GM10266 (cell line): ENCODE data around the gene NKTR.

Experiments
- DNase-seq: peaks from one replicate; pipeline ENCODE4 v3.0.0; 2012; ENCODE audit errors: extremely low spot score
- TF ChIP-seq, protein P1 (sequence below): IDR thresholded peaks from 2 replicates; pipeline ENCODE4 v1.5.1; 2012; ENCODE audit warnings: mild to moderate bottlenecking, low read depth; ENCODE audit not compliant: control insufficient read depth, insufficient read depth; ENCODE audit errors: missing control alignments

The NKTR gene

DNA sequence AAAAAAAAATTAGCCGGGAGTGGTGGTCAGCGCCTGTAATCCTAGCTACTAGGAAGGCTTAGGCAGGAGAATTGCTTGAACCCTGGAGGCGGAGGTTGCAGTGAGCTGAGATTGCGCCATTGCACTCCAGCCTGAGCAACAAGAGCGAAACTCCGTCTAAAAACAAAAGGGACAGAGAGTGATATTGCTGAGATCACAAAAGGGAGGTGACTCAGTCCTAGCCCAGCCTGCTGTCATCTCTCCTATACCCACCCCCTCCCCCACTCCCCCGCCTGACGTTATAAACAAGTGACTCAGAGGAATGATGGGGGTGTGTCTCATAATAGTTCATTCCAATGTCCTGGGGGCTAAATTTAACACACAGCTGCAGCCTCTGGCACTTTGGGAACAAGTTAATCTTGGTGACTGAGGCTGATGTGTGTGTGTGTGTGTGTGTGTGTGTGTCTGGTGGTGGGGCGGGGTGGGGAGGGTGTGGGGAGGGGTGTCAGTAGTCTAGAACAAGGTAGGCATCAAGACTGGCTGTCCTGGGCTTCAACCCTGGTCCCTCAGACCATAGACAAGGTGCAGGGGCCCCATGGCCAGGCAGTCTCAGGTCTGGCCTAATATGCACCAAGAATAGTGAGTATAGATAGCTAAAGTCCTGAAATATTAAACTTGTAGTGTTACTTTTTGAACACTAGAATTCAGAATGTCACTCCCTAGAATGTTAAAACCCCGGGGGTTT lies 83.6 kb downstream of the NKTR start:
- TF ChIP-seq, protein P1, sequence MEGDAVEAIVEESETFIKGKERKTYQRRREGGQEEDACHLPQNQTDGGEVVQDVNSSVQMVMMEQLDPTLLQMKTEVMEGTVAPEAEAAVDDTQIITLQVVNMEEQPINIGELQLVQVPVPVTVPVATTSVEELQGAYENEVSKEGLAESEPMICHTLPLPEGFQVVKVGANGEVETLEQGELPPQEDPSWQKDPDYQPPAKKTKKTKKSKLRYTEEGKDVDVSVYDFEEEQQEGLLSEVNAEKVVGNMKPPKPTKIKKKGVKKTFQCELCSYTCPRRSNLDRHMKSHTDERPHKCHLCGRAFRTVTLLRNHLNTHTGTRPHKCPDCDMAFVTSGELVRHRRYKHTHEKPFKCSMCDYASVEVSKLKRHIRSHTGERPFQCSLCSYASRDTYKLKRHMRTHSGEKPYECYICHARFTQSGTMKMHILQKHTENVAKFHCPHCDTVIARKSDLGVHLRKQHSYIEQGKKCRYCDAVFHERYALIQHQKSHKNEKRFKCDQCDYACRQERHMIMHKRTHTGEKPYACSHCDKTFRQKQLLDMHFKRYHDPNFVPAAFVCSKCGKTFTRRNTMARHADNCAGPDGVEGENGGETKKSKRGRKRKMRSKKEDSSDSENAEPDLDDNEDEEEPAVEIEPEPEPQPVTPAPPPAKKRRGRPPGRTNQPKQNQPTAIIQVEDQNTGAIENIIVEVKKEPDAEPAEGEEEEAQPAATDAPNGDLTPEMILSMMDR, result no peak
- DNase-seq, result no peak

- no peak for DNase-seq
- TF ChIP-seq, protein P1, result no peak
Observed at GRCh38 chr3:42684632-42685362, 84.3 kb downstream of the NKTR start.

DNA sequence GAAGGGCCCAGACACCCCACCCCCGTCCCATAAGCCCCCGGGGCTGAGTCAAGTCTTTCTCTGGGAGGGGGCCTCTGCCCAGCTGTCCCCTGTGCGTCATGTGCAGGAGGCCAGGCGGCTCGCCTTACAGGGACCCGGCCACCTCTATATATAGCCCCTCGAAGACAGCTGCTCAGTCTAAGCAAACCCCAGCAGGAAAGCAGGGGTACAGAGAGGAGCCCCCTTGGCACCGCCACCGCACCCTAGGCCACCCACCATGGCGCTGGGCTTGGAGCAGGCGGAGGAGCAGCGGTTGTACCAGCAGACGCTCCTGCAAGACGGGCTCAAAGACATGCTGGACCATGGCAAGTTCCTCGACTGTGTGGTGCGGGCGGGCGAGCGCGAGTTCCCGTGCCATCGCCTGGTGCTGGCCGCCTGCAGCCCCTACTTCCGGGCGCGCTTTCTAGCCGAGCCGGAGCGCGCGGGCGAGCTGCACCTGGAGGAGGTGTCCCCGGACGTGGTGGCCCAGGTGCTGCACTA lies 84.9 kb downstream of the NKTR start, which contains the start of gene KLHL40:
TSS of gene KLHL40 (plus strand) at position 175 of the 519 bp plus-strand sequence. CDS start at position 257, 82 bp downstream.
- DNase-seq, result no peak
- TF ChIP-seq, protein P1, result no peak

- TF ChIP-seq, protein P1, result no peak
- DNase-seq, result no peak
Observed at GRCh38 chr3:42685891-42686820, 85.7 kb downstream of the NKTR start.

DNA sequence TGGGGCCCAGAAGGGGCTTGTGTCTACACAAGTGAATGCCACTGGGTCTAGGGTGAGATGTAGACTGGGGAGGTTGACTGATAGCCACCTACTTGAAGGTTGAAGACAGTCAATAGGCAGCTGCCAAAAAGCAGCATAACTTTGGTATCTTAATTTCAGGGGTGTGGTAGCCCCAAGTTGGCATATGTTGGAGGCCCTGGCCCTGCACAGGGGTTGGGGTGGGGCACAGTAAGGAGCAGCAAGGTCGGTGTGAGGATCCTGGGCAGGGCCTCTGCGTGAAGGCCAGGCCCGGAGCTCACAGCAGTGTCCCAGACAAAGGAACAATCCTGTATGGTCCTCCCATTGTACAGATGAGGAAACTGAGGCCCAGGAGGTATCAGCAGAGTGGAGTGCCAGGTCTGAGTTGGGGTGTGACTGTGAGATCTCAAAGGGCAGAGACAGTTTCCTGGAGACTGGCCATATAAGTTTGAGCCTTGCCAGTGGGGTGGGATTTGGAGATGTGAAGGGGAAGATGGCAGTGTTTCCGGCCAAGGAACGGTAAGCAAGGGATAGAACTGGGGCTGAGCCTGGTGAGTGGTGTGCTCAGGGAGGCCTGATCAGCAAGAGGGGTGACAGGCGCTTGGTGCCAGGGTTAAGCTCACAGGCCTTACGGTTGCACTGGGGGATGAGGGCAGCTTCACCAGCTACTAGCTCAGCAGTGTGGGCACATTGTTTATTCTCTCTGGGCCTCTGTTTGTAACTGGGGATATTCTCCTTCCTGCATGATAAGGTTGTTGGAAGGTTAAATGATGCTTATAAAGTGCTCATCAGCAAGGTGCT lies 86.6 kb downstream of the NKTR start:
- no peak for DNase-seq

GRCh38 chr3:42688016-42688415 lies 87.5 kb downstream of the NKTR start:
- TF ChIP-seq, protein P1, result no peak
- DNase-seq, result no peak

More for the DNA sequence above, 86.6 kb downstream of the NKTR start:
- TF ChIP-seq, protein P1, result no peak
